ENCODE data around the gene NDUFA11.
"Not testable (repeated sequence)": the region's sequence is repeated elsewhere in the genome, so short reads cannot be mapped to it uniquely, and the experiment has no call there.

The NDUFA11 gene

GRCh38 chr19:5884065-5884811 is 19.4 kb downstream of the NDUFA11 start:
- not testable (repeated sequence) for DNase-seq

- DNase-seq, result not testable (repeated sequence)
Observed at GRCh38 chr19:5883157-5883873, 20.3 kb downstream of the NDUFA11 start.

GRCh38 chr19:5882421-5882968 is 21.1 kb downstream of the NDUFA11 start:
- no peak for DNase-seq

- no peak for DNase-seq
Observed at GRCh38 chr19:5881543-5882299, 21.9 kb downstream of the NDUFA11 start.

- peak; percentile 40 for DNase-seq
Observed at GRCh38 chr19:5880604-5881078, 22.9 kb downstream of the NDUFA11 start.

GRCh38 chr19:5880196-5880595 is 23.4 kb downstream of the NDUFA11 start:
- DNase-seq, result no peak

- DNase-seq, result no peak
Observed at GRCh38 chr19:5877882-5878281, 25.7 kb downstream of the NDUFA11 start.

GRCh38 chr19:5877427-5877826 is 26.2 kb downstream of the NDUFA11 start:
- no peak for DNase-seq

- not testable (repeated sequence) for DNase-seq
Observed at GRCh38 chr19:5874496-5874895, 29.1 kb downstream of the NDUFA11 start.

- DNase-seq, result no peak
Observed at GRCh38 chr19:5873617-5874199, 29.9 kb downstream of the NDUFA11 start.

GRCh38 chr19:5870986-5871394 is 32.6 kb downstream of the NDUFA11 start:
- no peak for DNase-seq

- no peak for DNase-seq
Observed at GRCh38 chr19:5867201-5868136, 36.1 kb downstream of the NDUFA11 start.

- DNase-seq, result no peak
Observed at GRCh38 chr19:5865772-5866171, 37.8 kb downstream of the NDUFA11 start.

GRCh38 chr19:5864725-5865486 is 38.7 kb downstream of the NDUFA11 start:
- no peak for DNase-seq

GRCh38 chr19:5864013-5864720 is 39.4 kb downstream of the NDUFA11 start:
- DNase-seq, result no peak

- no peak for DNase-seq
Observed at GRCh38 chr19:5863030-5863665, 40.4 kb downstream of the NDUFA11 start.

GRCh38 chr19:5857203-5858081 is 46.1 kb downstream of the NDUFA11 start:
- DNase-seq, result no peak

- not testable (repeated sequence) for DNase-seq
Observed at GRCh38 chr19:5855151-5855550, 48.4 kb downstream of the NDUFA11 start.
